Brain pericyte (primary cell): ENCODE measurements around the gene TAF1B.

Experiments
- DNase-seq: peaks from one replicate; pipeline ENCODE4 v3.0.0-alpha.2; 2012; ENCODE audit warnings: low read depth, low spot score

The TAF1B gene

DNA sequence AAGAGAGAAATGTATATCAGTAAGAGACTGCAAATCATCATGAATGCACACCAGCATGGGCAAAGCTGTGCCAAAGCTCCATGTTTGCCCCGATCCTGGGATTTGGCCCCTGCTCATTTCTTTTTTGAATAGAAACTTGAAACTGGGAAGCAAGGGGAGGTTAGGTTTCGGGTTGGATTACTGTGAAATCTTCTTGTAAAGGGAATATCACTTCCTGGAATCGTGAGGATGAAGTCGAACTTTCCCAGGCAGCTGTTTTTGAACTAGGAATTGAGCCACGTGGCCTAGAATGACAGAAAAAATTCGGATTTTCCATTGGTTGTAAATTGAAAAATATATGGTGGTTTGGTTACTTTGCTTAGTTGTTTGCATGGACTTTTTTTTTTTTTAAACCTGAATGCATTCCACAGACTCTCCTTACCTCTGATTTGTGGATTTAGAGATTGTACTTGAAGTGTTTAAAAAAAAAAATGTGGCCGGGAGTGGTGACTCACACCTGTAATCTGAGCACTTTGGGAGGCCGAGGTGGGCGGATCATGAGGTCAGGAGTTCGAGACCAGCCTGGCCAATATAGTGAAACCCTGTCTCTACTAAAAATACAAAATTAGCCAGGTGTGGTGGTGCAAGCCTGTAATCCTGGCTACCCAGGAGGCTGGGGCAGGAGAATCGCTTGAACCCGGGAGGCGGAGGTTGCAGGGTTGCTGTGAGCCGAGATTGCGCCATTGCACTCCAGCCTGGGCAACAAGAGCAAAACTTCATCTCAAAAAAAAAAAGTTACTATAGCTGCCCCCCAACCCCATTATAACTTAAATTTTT, 140.3 kb downstream of the TAF1B start:
- DNase-seq, result no peak
